Measurements from ENCODE around the gene VWA5B1. TPM values are rescaled to one million over a fixed set of nuclear protein-coding genes. Genes with fewer than 3 reads are reported as not detected.

VWA5B1 gene
- total and polyA plus RNA-seq, 2 of the 4 experiments (the other 2 are of a cell fraction) = not detected

DNA sequence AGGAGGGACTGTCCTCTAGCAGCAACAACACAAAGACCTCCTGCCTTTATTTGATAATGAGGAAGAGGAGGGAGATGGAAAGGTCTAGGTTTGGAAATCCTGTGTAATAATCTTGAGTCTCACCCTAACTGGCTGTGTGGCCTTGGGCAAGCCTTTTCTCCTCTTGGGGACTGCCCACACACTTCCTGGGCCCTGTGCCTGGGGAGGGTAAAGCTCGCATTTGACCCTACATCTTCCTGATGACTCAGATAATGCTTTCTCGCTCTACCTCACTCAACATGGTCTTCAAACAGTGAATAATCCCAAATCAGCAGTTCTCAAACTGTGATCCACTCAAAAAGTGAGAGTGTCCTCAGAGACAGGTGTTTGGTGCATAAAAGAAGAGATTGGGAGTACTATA, 81.2 kb downstream of the VWA5B1 start:
- H3K18ac ChIP-seq (ENCODE audit: low read depth, low read length) = no peak overlapping the region
- no peak overlapping the region for H2AK5ac ChIP-seq (ENCODE audit: low read depth, low read length)
- ChIA-PET CTCF (no interaction called here), POLR2A (ENCODE audit: unreplicated experiment) (no interaction called here)
- H3K23ac ChIP-seq (ENCODE audit: low read depth, low read length) = no peak overlapping the region
- no peak overlapping the region for H3K9ac ChIP-seq (ENCODE audit: low read depth, low read length)
- no peaks in the 10 kb centered on the region for H3K79me1 ChIP-seq (ENCODE audit: low read depth in 1 of 2, low read length in 2 of 2)
- ATAC-seq (ENCODE audit: low read depth) (no peak), DNase-seq (no peak)
- peaks cover 42% of the 10 kb centered on the region for H3K27me3 ChIP-seq (ENCODE audit: control insufficient read depth, insufficient read depth, low read length)
- no peak overlapping the region for H3K56ac ChIP-seq (ENCODE audit: extremely low read depth, insufficient read depth, low read length)
- in situ Hi-C loops (cut with MboI; ENCODE audit: low sequenced_read_pairs) = no loop called here
- no peak overlapping the region for H4K8ac ChIP-seq (ENCODE audit: low read depth in 2 of 2, low read length in 2 of 2)
- WGBS, 2 experiments (ENCODE audit: extremely low coverage in 2 of 2, insufficient read length in 1 of 2) = no CpG with 5 or more reads among the region's 2 CpGs
- dilution Hi-C loops (cut with HindIII; ENCODE audit: low sequenced_read_pairs, unreplicated experiment) = no loop called here
- no peaks in the 10 kb centered on the region for H4K20me1 ChIP-seq (ENCODE audit: insufficient read depth, low read length)
- no peak overlapping the region for H2BK120ac ChIP-seq (ENCODE audit: low read depth, low read length)
- no peak overlapping the region for H2BK15ac ChIP-seq (ENCODE audit: low read depth, low read length)
- intact Hi-C loops (cut with micrococcal nuclease) = loop anchor here (10.0 kb wide), 1 partner anchor 457 kb away; no protein-coding TSS in a partner anchor
- no peak overlapping the region for H3K27ac ChIP-seq (ENCODE audit: insufficient read depth, low read length)
- no peaks in the 10 kb centered on the region; the same call in 1 of the 2 replicates for H3K4me1 ChIP-seq (ENCODE audit: control insufficient read depth, insufficient read depth, low read length)
- H2AFZ ChIP-seq (replicated peaks; ENCODE audit: low read length, poor library complexity) = no peak overlapping the region
- H3K4me2 ChIP-seq (ENCODE audit: low read depth, low read length) = no peak overlapping the region
- no peak overlapping the region for H3K4ac ChIP-seq (ENCODE audit: low read depth, low read length)
- no peak for TF ChIP-seq RAD21 (IDR thresholded peaks at IDR 0.05; ENCODE audit: low read length)
- no peak for TF ChIP-seq POLR2A (IDR thresholded peaks at IDR 0.05; ENCODE audit: low read depth, low read length)
- no peak for TF ChIP-seq MAZ (IDR thresholded peaks at IDR 0.05; ENCODE audit: borderline replicate concordance, low read depth, low read length)
- TF ChIP-seq, protein P1, sequence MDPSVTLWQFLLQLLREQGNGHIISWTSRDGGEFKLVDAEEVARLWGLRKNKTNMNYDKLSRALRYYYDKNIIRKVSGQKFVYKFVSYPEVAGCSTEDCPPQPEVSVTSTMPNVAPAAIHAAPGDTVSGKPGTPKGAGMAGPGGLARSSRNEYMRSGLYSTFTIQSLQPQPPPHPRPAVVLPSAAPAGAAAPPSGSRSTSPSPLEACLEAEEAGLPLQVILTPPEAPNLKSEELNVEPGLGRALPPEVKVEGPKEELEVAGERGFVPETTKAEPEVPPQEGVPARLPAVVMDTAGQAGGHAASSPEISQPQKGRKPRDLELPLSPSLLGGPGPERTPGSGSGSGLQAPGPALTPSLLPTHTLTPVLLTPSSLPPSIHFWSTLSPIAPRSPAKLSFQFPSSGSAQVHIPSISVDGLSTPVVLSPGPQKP (IDR thresholded peaks at IDR 0.05; ENCODE audit: borderline replicate concordance, low read depth, low read length) = no peak
- TF ChIP-seq NFE2L2 (IDR thresholded peaks at IDR 0.05; ENCODE audit: low read depth, low read length) = no peak
- TF ChIP-seq MXI1 (IDR thresholded peaks at IDR 0.05; ENCODE audit: borderline replicate concordance, low read depth, low read length) = no peak
- TF ChIP-seq, protein P2, sequence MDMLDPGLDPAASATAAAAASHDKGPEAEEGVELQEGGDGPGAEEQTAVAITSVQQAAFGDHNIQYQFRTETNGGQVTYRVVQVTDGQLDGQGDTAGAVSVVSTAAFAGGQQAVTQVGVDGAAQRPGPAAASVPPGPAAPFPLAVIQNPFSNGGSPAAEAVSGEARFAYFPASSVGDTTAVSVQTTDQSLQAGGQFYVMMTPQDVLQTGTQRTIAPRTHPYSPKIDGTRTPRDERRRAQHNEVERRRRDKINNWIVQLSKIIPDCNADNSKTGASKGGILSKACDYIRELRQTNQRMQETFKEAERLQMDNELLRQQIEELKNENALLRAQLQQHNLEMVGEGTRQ (IDR thresholded peaks at IDR 0.05; ENCODE audit: low read depth, low read length) = no peak
- no peak overlapping the region for H2BK20ac ChIP-seq (ENCODE audit: low read depth, low read length)
- H3K14ac ChIP-seq (replicated peaks; ENCODE audit: low read depth, low read length) = no peak overlapping the region
- H3K9me3 ChIP-seq (ENCODE audit: control insufficient read depth, insufficient read depth, low read length) = no peaks in the 10 kb centered on the region
- H3K9me1 ChIP-seq (ENCODE audit: insufficient read depth, low read length) = peaks cover 4% of the 10 kb centered on the region; the same call in 1 of the 2 replicates
- no peaks in the 10 kb centered on the region for H3K36me3 ChIP-seq (ENCODE audit: control insufficient read depth, insufficient read depth, low read length)
- no peak overlapping the region for H2BK5ac ChIP-seq (ENCODE audit: low read depth, low read length, poor library complexity, severe bottlenecking)
- no peak overlapping the region for H4K91ac ChIP-seq (ENCODE audit: insufficient read depth, low read depth, low read length)
- BruUV-seq (replicated peaks) = no TSS peak
- no peak overlapping the region for H4K5ac ChIP-seq (ENCODE audit: low read depth, low read length)
- no peak overlapping the region for H2AK9ac ChIP-seq (replicated peaks; ENCODE audit: low read depth, low read length, poor library complexity)
- no peak overlapping the region for H3K4me3 ChIP-seq (ENCODE audit: insufficient read depth, low read depth, low read length)

Measured in IMR-90 (cell line).